Hepatocyte (in vitro differentiated cells): ENCODE data around the gene GSG1. TPM values are rescaled to one million over a fixed set of nuclear protein-coding genes. Genes with fewer than 3 reads are reported as not detected.

Experiments
- DNase-seq: peaks from one replicate; pipeline ENCODE4 v3.0.0-alpha.2; 2016; ENCODE audit warnings: low spot score
- H2AFZ ChIP-seq: fragments of 200-600 bp; sonication (generic); 2 replicates; pipeline ENCODE4 v1.6.0; 2016; ENCODE audit warnings: antibody characterized with exemption, mild to moderate bottlenecking
- H3K27ac ChIP-seq: fragments of 200-600 bp; sonication (generic); 2 replicates; pipeline ENCODE4 v1.5.1; 2016; ENCODE audit warnings: mild to moderate bottlenecking
- H3K27me3 ChIP-seq: fragments of 200-600 bp; sonication (generic); 2 replicates; pipeline ENCODE4 v1.6.1; 2016
- H3K36me3 ChIP-seq: fragments of 200-600 bp; sonication (generic); replicated peaks from 2 replicates; pipeline ENCODE4 v1.5.1; 2016; ENCODE audit warnings: low read depth; ENCODE audit not compliant: insufficient read depth
- H3K4me1 ChIP-seq: fragments of 200-600 bp; sonication (generic); 2 replicates; pipeline ENCODE4 v1.5.1; 2016; ENCODE audit warnings: mild to moderate bottlenecking, moderate library complexity; ENCODE audit not compliant: insufficient read depth
- H3K4me2 ChIP-seq: fragments of 200-600 bp; sonication (generic); 2 replicates; pipeline ENCODE4 v1.6.0; 2016
- H3K4me3 ChIP-seq: fragments of 200-600 bp; sonication (generic); 2 replicates; pipeline ENCODE4 v1.5.1; 2016; ENCODE audit warnings: mild to moderate bottlenecking
- H3K79me2 ChIP-seq: fragments of 200-600 bp; sonication (generic); 2 replicates; pipeline ENCODE4 v1.6.0; 2017; ENCODE audit warnings: mild to moderate bottlenecking
- H3K9me2 ChIP-seq: fragments of 200-600 bp; sonication (generic); replicated peaks from 2 replicates; pipeline ENCODE4 v1.6.0; 2017; ENCODE audit warnings: mild to moderate bottlenecking; ENCODE audit not compliant: insufficient read depth
- H3K9me3 ChIP-seq: fragments of 200-600 bp; sonication (generic); 2 replicates; pipeline ENCODE4 v1.5.1; 2016; ENCODE audit warnings: low read depth, mild to moderate bottlenecking
- H4K20me1 ChIP-seq: fragments of 200-600 bp; sonication (generic); 2 replicates; pipeline ENCODE4 v1.6.0; 2016; ENCODE audit warnings: mild to moderate bottlenecking; ENCODE audit not compliant: insufficient read depth, poor library complexity, severe bottlenecking
- EZH2 ChIP-seq: fragments of 200-600 bp; sonication (generic); IDR thresholded peaks from 2 replicates; pipeline ENCODE4 v1.6.1; 2016; ENCODE audit warnings: antibody characterized with exemption, mild to moderate bottlenecking, borderline replicate concordance
- EZH2phosphoT487 ChIP-seq: fragments of 200-600 bp; sonication (generic); IDR thresholded peaks from one replicate; pipeline ENCODE4 v1.6.1; 2018; ENCODE audit warnings: antibody characterized with exemption, mild to moderate bottlenecking, low read depth, moderate library complexity; ENCODE audit not compliant: unreplicated experiment, severe bottlenecking
- WGBS: methylation state at CpG from one replicate; pipeline ENCODE4 v1.1.6; 2016; ENCODE audit warnings: low lambda C conversion rate; ENCODE audit errors: missing lambda C conversion rate; 5-methylcytosine and 5-hydroxymethylcytosine counted together
- polyA plus RNA-seq: library from polyadenylated mRNA; unstranded; fragments of >200 nt; fragmentation: Nextera tagmentation; extraction: Ambion mirVana; gene quantifications from 2 replicates; pipeline ENCODE4 v1.2.1, GENCODE V29; 2016
- total RNA-seq: library from RNA; depleted of rRNA; stranded (reverse); fragments of >200 nt; gene quantifications from 2 replicates; pipeline ENCODE4 v1.2.3, GENCODE V29; 2014
- TF ChIP-seq, protein P1 (sequence below): fragments of 200-600 bp; sonication (generic); IDR thresholded peaks from 2 replicates; pipeline ENCODE4 v1.5.1; 2016; ENCODE audit warnings: antibody characterized with exemption, mild to moderate bottlenecking; ENCODE audit not compliant: poor library complexity

The GSG1 gene
- total and polyA plus RNA-seq, 2 experiments from 2014 or later: 0.37 TPM; not detected in 1

DNA sequence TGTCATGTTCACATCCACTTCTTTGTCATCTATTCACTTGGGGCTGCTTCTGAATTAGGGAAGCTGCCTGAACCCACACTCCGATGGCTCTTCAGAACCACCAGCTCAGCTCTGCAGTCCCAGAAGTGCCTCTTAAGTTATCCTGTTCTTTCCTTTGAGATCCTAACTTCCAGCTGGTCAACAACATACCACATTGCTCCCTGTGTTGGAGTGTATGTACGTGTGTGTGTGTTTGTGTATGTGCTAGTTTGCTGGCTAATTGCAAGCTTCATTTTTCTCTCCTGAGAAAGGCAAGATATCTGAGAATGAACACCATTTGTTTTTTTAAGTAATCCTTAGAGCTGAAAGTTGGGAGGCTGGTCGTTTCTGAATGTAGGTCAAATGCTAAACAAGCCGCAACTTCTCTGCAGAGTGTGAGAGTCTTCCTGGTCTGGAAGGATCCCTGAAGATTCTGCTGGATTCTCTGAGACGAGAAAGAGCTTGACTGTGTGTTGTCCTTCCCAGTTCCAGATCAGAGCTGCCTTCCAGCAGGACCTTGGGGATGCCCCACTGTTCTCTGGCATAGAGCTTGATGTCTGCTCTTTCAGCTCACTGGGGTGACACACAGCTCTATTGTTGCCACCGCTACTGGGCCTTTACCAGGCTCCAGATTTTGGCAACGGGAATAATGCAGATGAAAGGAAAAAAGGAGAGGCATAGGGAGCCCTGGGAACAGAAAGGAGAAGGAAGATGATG is 839 bp downstream of the GSG1 start:
- no peaks in the 10 kb centered on the region for H3K9me2 ChIP-seq
- DNase-seq: peak; percentile 34
- peak overlapping the region; percentile 15 for H2AFZ ChIP-seq
- peak overlapping the region; percentile 30 for H3K4me2 ChIP-seq
- H3K36me3 ChIP-seq: no peaks in the 10 kb centered on the region
- peaks cover 46% of the 10 kb centered on the region for H3K4me1 ChIP-seq
- H3K9me3 ChIP-seq: no peaks in the 10 kb centered on the region
- no peaks in the 10 kb centered on the region for H3K79me2 ChIP-seq
- WGBS: 68% methylated on average over 7 of the region's 7 CpGs
- no peaks in the 10 kb centered on the region for H4K20me1 ChIP-seq
- no peaks in the 10 kb centered on the region for H3K27me3 ChIP-seq
- H3K27ac ChIP-seq: peak overlapping the region; percentile 99
- TF ChIP-seq EZH2: no peak
- no peak for TF ChIP-seq EZH2phosphoT487
- TF ChIP-seq, protein P1, sequence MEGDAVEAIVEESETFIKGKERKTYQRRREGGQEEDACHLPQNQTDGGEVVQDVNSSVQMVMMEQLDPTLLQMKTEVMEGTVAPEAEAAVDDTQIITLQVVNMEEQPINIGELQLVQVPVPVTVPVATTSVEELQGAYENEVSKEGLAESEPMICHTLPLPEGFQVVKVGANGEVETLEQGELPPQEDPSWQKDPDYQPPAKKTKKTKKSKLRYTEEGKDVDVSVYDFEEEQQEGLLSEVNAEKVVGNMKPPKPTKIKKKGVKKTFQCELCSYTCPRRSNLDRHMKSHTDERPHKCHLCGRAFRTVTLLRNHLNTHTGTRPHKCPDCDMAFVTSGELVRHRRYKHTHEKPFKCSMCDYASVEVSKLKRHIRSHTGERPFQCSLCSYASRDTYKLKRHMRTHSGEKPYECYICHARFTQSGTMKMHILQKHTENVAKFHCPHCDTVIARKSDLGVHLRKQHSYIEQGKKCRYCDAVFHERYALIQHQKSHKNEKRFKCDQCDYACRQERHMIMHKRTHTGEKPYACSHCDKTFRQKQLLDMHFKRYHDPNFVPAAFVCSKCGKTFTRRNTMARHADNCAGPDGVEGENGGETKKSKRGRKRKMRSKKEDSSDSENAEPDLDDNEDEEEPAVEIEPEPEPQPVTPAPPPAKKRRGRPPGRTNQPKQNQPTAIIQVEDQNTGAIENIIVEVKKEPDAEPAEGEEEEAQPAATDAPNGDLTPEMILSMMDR: no peak
- H3K4me3 ChIP-seq: no peak overlapping the region

DNA sequence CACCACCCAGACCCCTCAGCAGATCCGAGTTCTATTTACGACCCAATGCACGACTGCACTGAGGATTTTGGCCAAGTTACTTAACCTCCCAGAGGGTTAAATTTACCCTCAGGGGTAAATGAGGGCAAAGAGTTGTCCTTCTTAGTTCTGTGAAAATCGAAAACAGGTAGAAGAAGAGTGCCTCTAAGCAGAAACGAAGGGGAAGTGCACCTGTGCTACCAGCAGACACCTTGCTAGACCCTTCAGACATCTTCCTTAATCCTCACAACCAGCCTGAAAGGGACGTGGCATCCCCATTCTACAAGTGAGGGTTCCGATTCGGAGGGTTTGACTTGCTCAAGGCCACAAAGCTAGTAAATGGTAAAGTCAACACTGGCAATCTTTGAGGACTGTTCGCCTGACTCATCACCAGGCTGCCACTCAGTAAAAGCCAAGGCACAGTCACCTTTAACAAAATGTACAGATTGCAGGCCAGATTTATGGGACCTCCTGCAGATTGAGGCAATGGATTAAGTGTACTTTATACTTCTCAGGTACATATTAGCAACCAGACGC is 1.6 kb downstream of the GSG1 start:
- Histone ChIP-seq H3K9me2 (no peaks in the 10 kb centered on the region), H3K4me1 (peaks cover 50% of the 10 kb centered on the region), H3K36me3 (no peaks in the 10 kb centered on the region), H4K20me1 (no peaks in the 10 kb centered on the region), H3K79me2 (no peaks in the 10 kb centered on the region), H3K4me2 (peak overlapping the region; percentile 78), H3K27me3 (no peaks in the 10 kb centered on the region), H2AFZ (peak overlapping the region; percentile 54), H3K27ac (peak overlapping the region; percentile 99), H3K9me3 (no peaks in the 10 kb centered on the region), H3K4me3 (peak overlapping the region; percentile 37)
- no peak for TF ChIP-seq EZH2phosphoT487
- TF ChIP-seq, protein P1: no peak
- no peak for TF ChIP-seq EZH2
- 42% methylated on average over 10 of the region's 10 CpGs for WGBS
- DNase-seq: peak; percentile 77

DNA sequence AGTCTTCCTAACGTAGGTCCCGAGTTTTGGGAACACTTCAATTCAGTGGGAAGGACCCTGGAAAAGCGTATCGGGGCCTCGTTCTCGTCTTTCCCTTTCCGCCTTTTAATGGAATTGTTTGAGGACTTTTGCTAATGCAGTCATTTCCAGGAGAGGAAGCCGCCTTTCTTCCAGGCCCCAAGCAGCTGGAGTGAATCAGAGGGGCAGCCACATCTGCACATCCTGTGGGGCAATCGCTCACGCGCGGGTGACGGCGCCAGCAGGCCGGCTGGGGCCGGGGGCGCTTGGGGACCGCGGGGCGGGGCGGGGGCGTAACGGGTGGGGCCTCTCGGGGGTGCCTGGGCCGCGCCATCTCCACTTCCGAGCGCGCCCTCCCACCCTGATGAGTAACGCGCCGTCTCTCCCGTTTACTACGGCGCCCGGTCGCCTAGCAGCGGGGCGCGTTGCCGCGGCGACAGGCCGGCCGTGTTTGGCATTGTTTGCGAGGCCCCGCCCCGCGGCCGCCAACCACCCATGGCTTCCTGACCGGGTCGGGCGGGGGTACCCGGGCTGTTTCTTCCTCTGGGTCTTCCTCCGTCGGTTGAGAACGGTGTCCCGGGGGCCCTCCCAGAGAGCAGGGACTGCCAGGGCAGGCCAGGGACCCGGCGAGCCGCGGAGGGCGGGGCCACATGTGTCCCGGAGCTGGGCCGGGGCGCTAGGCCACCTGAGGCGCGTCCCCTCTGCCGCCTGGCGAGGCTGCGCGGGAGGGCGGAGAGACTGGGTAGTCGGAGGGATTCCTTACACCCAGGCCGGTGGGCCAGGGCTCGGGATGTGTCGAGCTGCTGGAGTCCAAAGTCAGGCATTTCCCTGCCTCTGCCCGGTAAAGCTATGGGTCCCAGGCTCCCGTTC is 2.3 kb downstream of the GSG1 start:
- H4K20me1 ChIP-seq: no peaks in the 10 kb centered on the region
- 3% methylated on average over 65 of the region's 79 CpGs for WGBS
- H3K27me3 ChIP-seq: no peaks in the 10 kb centered on the region
- H3K36me3 ChIP-seq: no peaks in the 10 kb centered on the region
- peak overlapping the region; percentile 78 for H3K4me2 ChIP-seq
- no peaks in the 10 kb centered on the region for H3K9me2 ChIP-seq
- no peaks in the 10 kb centered on the region for H3K79me2 ChIP-seq
- no peaks in the 10 kb centered on the region for H3K9me3 ChIP-seq
- H3K4me3 ChIP-seq: peak overlapping the region; percentile 37
- peak overlapping the region; percentile 99 for H3K27ac ChIP-seq
- DNase-seq: peak; percentile 97
- peaks cover 50% of the 10 kb centered on the region for H3K4me1 ChIP-seq
- TF ChIP-seq EZH2 (no peak), EZH2phosphoT487 (no peak)
- TF ChIP-seq, protein P1: no peak
- H2AFZ ChIP-seq: peak overlapping the region; percentile 54
